H9 (cell line): Measurements from ENCODE around the gene TRMT1. TPM values are rescaled to one million over a fixed set of nuclear protein-coding genes. Genes with fewer than 3 reads are reported as not detected.
A peak's percentile ranks its signal among the peaks of the same experiment; 100 is the strongest.

Experiments
- DNase-seq: peaks from one replicate; pipeline ENCODE4 v3.0.0-alpha.2; 2017
- H2AFZ ChIP-seq: one replicate; pipeline ENCODE4 v1.6.1; 2013; ENCODE audit warnings: mild to moderate bottlenecking, low read length, control low read depth, moderate library complexity
- H2AK5ac ChIP-seq: 2 replicates; pipeline ENCODE4 v1.6.1; 2013; ENCODE audit warnings: low read length, control low read depth, mixed read lengths; ENCODE audit not compliant: insufficient read length
- H2BK120ac ChIP-seq: one replicate; pipeline ENCODE4 v1.6.1; 2013; ENCODE audit warnings: low read depth, mild to moderate bottlenecking, low read length, control low read depth, inconsistent platforms; ENCODE audit not compliant: poor library complexity, severe bottlenecking
- H2BK12ac ChIP-seq: 2 replicates; pipeline ENCODE4 v1.6.1; 2013; ENCODE audit warnings: low read length, control low read depth, mixed read lengths, low read depth; ENCODE audit not compliant: insufficient read length
- H2BK15ac ChIP-seq: 2 replicates; pipeline ENCODE4 v1.6.1; 2013; ENCODE audit warnings: low read depth, low read length, control low read depth
- H2BK20ac ChIP-seq: one replicate; pipeline ENCODE4 v1.6.1; 2013; ENCODE audit warnings: low read depth, mild to moderate bottlenecking, low read length, control low read depth, inconsistent platforms; ENCODE audit not compliant: poor library complexity, severe bottlenecking
- H2BK5ac ChIP-seq: 2 replicates; pipeline ENCODE4 v1.6.1; 2013; ENCODE audit warnings: low read length, control low read depth, mixed read lengths; ENCODE audit not compliant: insufficient read length
- H3K14ac ChIP-seq: 2 replicates; pipeline ENCODE4 v1.6.1; 2013; ENCODE audit warnings: low read length, control low read depth; ENCODE audit not compliant: insufficient read depth
- H3K18ac ChIP-seq: 2 replicates; pipeline ENCODE4 v1.6.1; 2013; ENCODE audit warnings: low read depth, mild to moderate bottlenecking, mixed read lengths, low read length, control low read depth; ENCODE audit not compliant: insufficient read length
- H3K23ac ChIP-seq: 2 replicates; pipeline ENCODE4 v1.6.1; 2013; ENCODE audit warnings: low read length, control low read depth, mixed read lengths, low read depth; ENCODE audit not compliant: insufficient read length
- H3K23me2 ChIP-seq: 2 replicates; pipeline ENCODE4 v1.6.1; 2013; ENCODE audit warnings: low read depth, mild to moderate bottlenecking, mixed read lengths, low read length, control low read depth; ENCODE audit not compliant: insufficient read length, poor library complexity, severe bottlenecking
- H3K27ac ChIP-seq: 2 replicates; pipeline ENCODE4 v1.5.1; 2013; ENCODE audit warnings: low read length, control low read depth, mixed read lengths, low read depth; ENCODE audit not compliant: insufficient read length
- H3K27me3 ChIP-seq: 2 replicates; pipeline ENCODE4 v1.6.1; 2013; ENCODE audit warnings: low read length, control low read depth, inconsistent platforms; ENCODE audit not compliant: insufficient read depth
- H3K4ac ChIP-seq: 2 replicates; pipeline ENCODE4 v1.6.1; 2013; ENCODE audit warnings: low read depth, mild to moderate bottlenecking, control low read depth, inconsistent platforms, low read length, moderate library complexity
- H3K4me1 ChIP-seq: 2 replicates; pipeline ENCODE4 v1.6.1; 2013; ENCODE audit warnings: low read length, control low read depth, inconsistent platforms; ENCODE audit not compliant: insufficient read depth
- H3K4me2 ChIP-seq: 2 replicates; pipeline ENCODE4 v1.6.1; 2013; ENCODE audit warnings: low read length, control low read depth, mixed read lengths; ENCODE audit not compliant: insufficient read length, insufficient read depth
- H3K56ac ChIP-seq: 2 replicates; pipeline ENCODE4 v1.6.1; 2013; ENCODE audit warnings: low read depth, mild to moderate bottlenecking, mixed read lengths, low read length, control low read depth; ENCODE audit not compliant: insufficient read length
- H3K79me1 ChIP-seq: 2 replicates; pipeline ENCODE4 v1.6.1; 2013; ENCODE audit warnings: low read depth, mild to moderate bottlenecking, moderate library complexity, low read length, control low read depth, inconsistent platforms; ENCODE audit not compliant: insufficient read depth, poor library complexity, severe bottlenecking
- H3K79me2 ChIP-seq: 2 replicates; pipeline ENCODE4 v1.6.1; 2013; ENCODE audit warnings: low read length, control low read depth, inconsistent platforms; ENCODE audit not compliant: insufficient read depth
- H3K9ac ChIP-seq: 2 replicates; pipeline ENCODE4 v1.6.1; 2013; ENCODE audit warnings: low read length, control low read depth, mixed read lengths; ENCODE audit not compliant: insufficient read length; ENCODE audit errors: extremely low read depth
- H3K9me3 ChIP-seq: one replicate; pipeline ENCODE4 v1.6.1; 2013; ENCODE audit warnings: low read depth, low read length, inconsistent platforms; ENCODE audit not compliant: control insufficient read depth
- H3T11ph ChIP-seq: one replicate; pipeline ENCODE4 v1.6.1; 2013; ENCODE audit warnings: mild to moderate bottlenecking, low read length, control low read depth, inconsistent platforms
- H4K20me1 ChIP-seq: one replicate; pipeline ENCODE4 v1.6.1; 2013; ENCODE audit not compliant: control insufficient read depth, insufficient read length, insufficient read depth
- H4K5ac ChIP-seq: 2 replicates; pipeline ENCODE4 v1.6.1; 2013; ENCODE audit warnings: low read depth, mild to moderate bottlenecking, mixed read lengths, low read length, control low read depth; ENCODE audit not compliant: insufficient read length
- H4K8ac ChIP-seq: replicated peaks from 2 replicates; pipeline ENCODE4 v1.6.1; 2013; ENCODE audit warnings: low read length, control low read depth, mixed read lengths, low read depth; ENCODE audit not compliant: insufficient read length
- H4K91ac ChIP-seq: 2 replicates; pipeline ENCODE4 v1.6.1; 2013; ENCODE audit warnings: low read depth, mild to moderate bottlenecking, moderate library complexity, mixed read lengths, low read length, control low read depth; ENCODE audit not compliant: insufficient read length
- H3K27ac Mint-ChIP-seq, 3 experiments: 2 replicates in 2 of 3; 3 replicates in 1 of 3; pipeline ENCODE4 v1.8.0; 2020 to 2021; ENCODE audit warnings: mixed read lengths in 3 of 3, mild to moderate bottlenecking in 1 of 3, moderate library complexity in 1 of 3
- H3K27me3 Mint-ChIP-seq: 2 replicates; pipeline ENCODE4 v1.8.0; 2021; ENCODE audit warnings: low read depth, mild to moderate bottlenecking, moderate library complexity, mixed read lengths
- H3K36me3 Mint-ChIP-seq, 3 experiments: 2 replicates in 2 of 3; 3 replicates in 1 of 3; pipeline ENCODE4 v1.8.0; 2020 to 2021; ENCODE audit warnings: low read depth in 3 of 3, mixed read lengths in 3 of 3; ENCODE audit not compliant: insufficient read depth in 1 of 3
- H3K4me1 Mint-ChIP-seq, 2 experiments: 2 replicates each; pipeline ENCODE4 v1.8.0; 2020; ENCODE audit warnings: mixed read lengths in 2 of 2
- H3K4me3 Mint-ChIP-seq, 2 experiments: 2 replicates in 1 of 2; 3 replicates in 1 of 2; pipeline ENCODE4 v1.8.0; 2020 to 2021; ENCODE audit warnings: mild to moderate bottlenecking in 2 of 2, mixed read lengths in 2 of 2, moderate library complexity in 1 of 2
- H3K9me3 Mint-ChIP-seq, 2 experiments: 2 replicates in 1 of 2; 3 replicates in 1 of 2; pipeline ENCODE4 v1.8.0; 2020; ENCODE audit warnings: mild to moderate bottlenecking in 2 of 2, mixed read lengths in 2 of 2, moderate library complexity in 1 of 2
- WGBS: extraction: QIAGEN DNeasy Blood & Tissue Kit; methylation state at CpG from one replicate; pipeline ENCODE4 v1.1.7; 2013; ENCODE audit warnings: missing lambda C conversion rate, low lambda C conversion rate, mixed read lengths; ENCODE audit not compliant: insufficient read length; ENCODE audit errors: extremely low coverage; 5-methylcytosine and 5-hydroxymethylcytosine counted together
- total RNA-seq: library from RNA; stranded (reverse); gene quantifications from 2 replicates; pipeline ENCODE4 v1.2.1, GENCODE V29; 2021
- TF ChIP-seq, protein P1 (sequence below): fragments of 200-600 bp; sonication (generic); conservative IDR thresholded peaks from 3 replicates; pipeline ENCODE4 v1.8.0; 2021; ENCODE audit warnings: antibody characterized with exemption, mild to moderate bottlenecking

Gene TRMT1
- total RNA-seq, 1 experiment from 2014 or later: 95.7 TPM

GRCh38 chr19:13095393-13095784, 21.2 kb downstream of the TRMT1 start:
- Histone ChIP-seq H3K27ac (no peak overlapping the region), H3K4me2 (peak overlapping the region; percentile 67), H4K20me1 (no peaks in the 10 kb centered on the region), H3K56ac (no peak overlapping the region), H2AK5ac (no peak overlapping the region), H2BK15ac (no peak overlapping the region), H3K9ac (no peak overlapping the region), H3K79me2 (no peaks in the 10 kb centered on the region), H4K8ac (no peak overlapping the region), H3K23ac (no peak overlapping the region), H3T11ph (no peak overlapping the region), H3K79me1 (no peaks in the 10 kb centered on the region), H2BK5ac (no peak overlapping the region), H3K9me3 (no peaks in the 10 kb centered on the region), H2BK12ac (no peak overlapping the region), H4K91ac (no peak overlapping the region), H4K5ac (no peak overlapping the region), H2AFZ (no peak overlapping the region), H3K18ac (no peak overlapping the region), H2BK20ac (no peak overlapping the region), H3K23me2 (peaks cover 13% of the 10 kb centered on the region), H3K4me1 (0 out of 2 replicates have a peak, but pooled peaks cover 2% of the 10 kb centered on the region), H3K4ac (no peak overlapping the region), H2BK120ac (no peak overlapping the region), H3K27me3 (peaks cover 37% of the 10 kb centered on the region; the same call in 1 of the 2 replicates), H3K14ac (no peak overlapping the region)
- peaks cover 85% of the 10 kb centered on the region for H3K27me3 Mint-ChIP-seq
- no peak overlapping the region for H3K27ac Mint-ChIP-seq
- H3K9me3 Mint-ChIP-seq: peaks cover 4 to 7% of the 10 kb centered on the region in 2 experiments; a peak in 4 of 5 replicates
- DNase-seq: peak; percentile 89
- no CpG with 5 or more reads among the region's 25 CpGs for WGBS
- TF ChIP-seq, protein P1, sequence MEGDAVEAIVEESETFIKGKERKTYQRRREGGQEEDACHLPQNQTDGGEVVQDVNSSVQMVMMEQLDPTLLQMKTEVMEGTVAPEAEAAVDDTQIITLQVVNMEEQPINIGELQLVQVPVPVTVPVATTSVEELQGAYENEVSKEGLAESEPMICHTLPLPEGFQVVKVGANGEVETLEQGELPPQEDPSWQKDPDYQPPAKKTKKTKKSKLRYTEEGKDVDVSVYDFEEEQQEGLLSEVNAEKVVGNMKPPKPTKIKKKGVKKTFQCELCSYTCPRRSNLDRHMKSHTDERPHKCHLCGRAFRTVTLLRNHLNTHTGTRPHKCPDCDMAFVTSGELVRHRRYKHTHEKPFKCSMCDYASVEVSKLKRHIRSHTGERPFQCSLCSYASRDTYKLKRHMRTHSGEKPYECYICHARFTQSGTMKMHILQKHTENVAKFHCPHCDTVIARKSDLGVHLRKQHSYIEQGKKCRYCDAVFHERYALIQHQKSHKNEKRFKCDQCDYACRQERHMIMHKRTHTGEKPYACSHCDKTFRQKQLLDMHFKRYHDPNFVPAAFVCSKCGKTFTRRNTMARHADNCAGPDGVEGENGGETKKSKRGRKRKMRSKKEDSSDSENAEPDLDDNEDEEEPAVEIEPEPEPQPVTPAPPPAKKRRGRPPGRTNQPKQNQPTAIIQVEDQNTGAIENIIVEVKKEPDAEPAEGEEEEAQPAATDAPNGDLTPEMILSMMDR: no peak
- H3K4me1 Mint-ChIP-seq: peaks cover 35 to 52% of the 10 kb centered on the region in 2 experiments
- peak overlapping the region; percentile 55 to 76 for H3K4me3 Mint-ChIP-seq
- H3K36me3 Mint-ChIP-seq: no peaks in the 10 kb centered on the region; a peak in 1 of 7 replicates
